Neural cell (in vitro differentiated cells): ENCODE results near the gene S100B. TPM values are rescaled to one million over a fixed set of nuclear protein-coding genes. Genes with fewer than 3 reads are reported as not detected.

Experiments
- H2AFZ ChIP-seq: fragments of 200-600, 300-800 bp; sonication (generic), shearing (Covaris generic); 2 replicates; pipeline ENCODE4 v1.6.0; 2014; ENCODE audit warnings: low read depth, mild to moderate bottlenecking, antibody characterized with exemption, low read length, moderate library complexity
- H3F3A ChIP-seq: fragments of 200-600 bp; shearing (Covaris generic); 2 replicates; pipeline ENCODE4 v1.6.1; 2016; ENCODE audit warnings: mild to moderate bottlenecking, moderate library complexity, mixed read lengths, antibody characterized with exemption, low read length; ENCODE audit not compliant: insufficient read depth, poor library complexity, severe bottlenecking
- H3K27ac ChIP-seq: fragments of 200-600, 300-800 bp; sonication (generic), shearing (Covaris generic); 2 replicates; pipeline ENCODE4 v1.5.1; 2014; ENCODE audit warnings: mild to moderate bottlenecking, low read length, moderate library complexity
- H3K27me3 ChIP-seq: fragments of 300-800, 200-600 bp; sonication (generic), shearing (Covaris generic); 2 replicates; pipeline ENCODE4 v1.6.0; 2014; ENCODE audit warnings: mild to moderate bottlenecking, low read depth, low read length, moderate library complexity; ENCODE audit not compliant: insufficient read depth
- H3K36me3 ChIP-seq: fragments of 300-800, 200-600 bp; sonication (generic), shearing (Covaris generic); 2 replicates; pipeline ENCODE4 v1.5.1; 2014; ENCODE audit warnings: mild to moderate bottlenecking, antibody characterized with exemption, low read length, moderate library complexity; ENCODE audit not compliant: insufficient read depth
- H3K4me2 ChIP-seq: fragments of 300-800, 200-600 bp; sonication (generic), shearing (Covaris generic); 2 replicates; pipeline ENCODE4 v1.6.0; 2014; ENCODE audit warnings: mild to moderate bottlenecking, low read length
- H3K4me3 ChIP-seq: fragments of 300-800, 200-600 bp; sonication (generic), shearing (Covaris generic); 2 replicates; pipeline ENCODE4 v1.5.1; 2014; ENCODE audit warnings: mild to moderate bottlenecking, low read length, moderate library complexity
- H3K79me2 ChIP-seq: fragments of 200-600 bp; shearing (Covaris generic); replicated peaks from 2 replicates; pipeline ENCODE4 v1.6.0; 2014; ENCODE audit warnings: mild to moderate bottlenecking, low read length, moderate library complexity; ENCODE audit not compliant: insufficient read depth
- H3K9ac ChIP-seq: fragments of 300-800, 200-600 bp; sonication (generic), shearing (Covaris generic); 2 replicates; pipeline ENCODE4 v1.6.1; 2016; ENCODE audit warnings: mild to moderate bottlenecking, low read length, mixed read lengths
- H3K9me2 ChIP-seq: fragments of 200-600 bp; shearing (Covaris generic); 2 replicates; pipeline ENCODE4 v1.6.1; 2016; ENCODE audit warnings: mild to moderate bottlenecking, low read length, mixed read lengths; ENCODE audit not compliant: insufficient read depth
- H3K9me3 ChIP-seq: fragments of 200-600, 300-800 bp; sonication (generic), shearing (Covaris generic); 2 replicates; pipeline ENCODE4 v1.6.1; 2016; ENCODE audit warnings: mild to moderate bottlenecking, mixed run types, low read length, moderate library complexity, mixed read lengths
- H4K20me1 ChIP-seq: fragments of 200-600 bp; shearing (Covaris generic); 2 replicates; pipeline ENCODE4 v1.6.1; 2016; ENCODE audit warnings: mild to moderate bottlenecking, mixed run types; ENCODE audit not compliant: insufficient read depth
- EP300 ChIP-seq: fragments of 450-650 bp; conservative IDR thresholded peaks from 2 replicates; pipeline ENCODE4 v1.6.1; 2014; ENCODE audit warnings: antibody characterized with exemption, mild to moderate bottlenecking, moderate library complexity; ENCODE audit not compliant: poor library complexity, severe bottlenecking
- EZH2 ChIP-seq: fragments of 200-600, 300-800 bp; shearing (Covaris generic), sonication (generic); IDR thresholded peaks from 2 replicates; pipeline ENCODE4 v1.6.1; 2014; ENCODE audit warnings: antibody characterized with exemption, low read length, borderline replicate concordance, mild to moderate bottlenecking; ENCODE audit not compliant: insufficient read depth, poor library complexity, severe bottlenecking
- MXI1 ChIP-seq: fragments of 450-650 bp; conservative IDR thresholded peaks from 2 replicates; pipeline ENCODE4 v1.6.1; 2014; ENCODE audit warnings: antibody characterized with exemption, mild to moderate bottlenecking; ENCODE audit not compliant: poor library complexity, severe bottlenecking
- POLR2AphosphoS5 ChIP-seq: IDR thresholded peaks from 2 replicates; pipeline ENCODE4 v1.6.1; 2012
- RAD21 ChIP-seq: fragments of 450-650 bp; conservative IDR thresholded peaks from 2 replicates; pipeline ENCODE4 v1.6.1; 2014; ENCODE audit warnings: antibody characterized with exemption, mild to moderate bottlenecking, moderate library complexity
- SMC3 ChIP-seq: fragments of 450-650 bp; conservative IDR thresholded peaks from 2 replicates; pipeline ENCODE4 v1.6.1; 2014; ENCODE audit warnings: antibody characterized with exemption, mild to moderate bottlenecking, moderate library complexity; ENCODE audit not compliant: poor library complexity
- TAF1 ChIP-seq: IDR thresholded peaks from 2 replicates; pipeline ENCODE4 v1.6.1; 2012; ENCODE audit warnings: low read depth
- polyA plus RNA-seq: library from polyadenylated mRNA; depleted of rRNA; stranded (reverse); fragments of >200 nt; gene quantifications from 2 replicates; pipeline ENCODE4 v1.2.3, GENCODE V29; 2014
- TF ChIP-seq, protein P1 (sequence below): IDR thresholded peaks from 2 replicates; pipeline ENCODE4 v1.6.1; 2012; ENCODE audit warnings: borderline replicate concordance
- TF ChIP-seq, protein P2 (sequence below): fragments of 450-650 bp; IDR thresholded peaks from 2 replicates; pipeline ENCODE4 v1.5.1; 2014; ENCODE audit warnings: antibody characterized with exemption, mild to moderate bottlenecking, moderate library complexity; ENCODE audit not compliant: poor library complexity, severe bottlenecking

The S100B gene
- polyA plus RNA-seq, 1 donor from 2014 or later: 1.4 TPM

DNA sequence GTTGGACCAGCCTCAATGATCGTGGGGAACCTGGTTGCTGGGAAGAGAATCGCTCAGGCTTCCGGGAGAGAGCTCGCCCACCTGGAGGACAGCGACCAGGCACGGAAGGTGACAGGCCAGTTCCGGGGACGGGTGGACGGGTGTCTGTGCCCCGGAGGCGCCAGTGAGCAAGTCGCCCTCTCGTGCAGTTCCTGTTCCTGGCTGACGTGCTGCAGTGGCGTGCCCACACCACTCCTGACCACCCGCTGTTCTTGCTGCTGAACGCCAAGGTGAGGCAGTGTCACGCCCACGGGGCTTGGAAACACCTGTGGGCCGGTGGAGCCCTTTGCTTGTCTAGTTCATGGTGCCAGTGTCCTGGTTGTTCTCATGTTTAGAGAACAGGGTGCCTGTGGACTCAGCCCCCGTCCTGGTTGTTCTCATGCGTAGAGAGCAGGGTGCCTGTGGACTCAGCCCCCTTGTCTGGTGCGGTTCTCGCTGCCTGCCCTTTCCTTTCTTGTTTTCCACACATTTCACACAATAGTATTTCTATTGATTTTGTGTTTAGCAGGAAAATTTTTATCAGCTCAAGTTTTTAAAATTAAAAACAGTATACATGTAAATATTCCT lies 53.1 kb downstream of the S100B start:
- Histone ChIP-seq H3K27ac (no peak overlapping the region), H3K27me3 (no peaks in the 10 kb centered on the region), H3K4me2 (no peak overlapping the region), H3K36me3 (no peaks in the 10 kb centered on the region), H3K79me2 (no peaks in the 10 kb centered on the region), H2AFZ (no peak overlapping the region), H4K20me1 (no peaks in the 10 kb centered on the region), H3K9ac (no peak overlapping the region), H3F3A (no peaks in the 10 kb centered on the region), H3K9me2 (no peaks in the 10 kb centered on the region), H3K9me3 (no peaks in the 10 kb centered on the region), H3K4me3 (no peak overlapping the region)
- TF ChIP-seq RAD21: no peak
- TF ChIP-seq, protein P1, sequence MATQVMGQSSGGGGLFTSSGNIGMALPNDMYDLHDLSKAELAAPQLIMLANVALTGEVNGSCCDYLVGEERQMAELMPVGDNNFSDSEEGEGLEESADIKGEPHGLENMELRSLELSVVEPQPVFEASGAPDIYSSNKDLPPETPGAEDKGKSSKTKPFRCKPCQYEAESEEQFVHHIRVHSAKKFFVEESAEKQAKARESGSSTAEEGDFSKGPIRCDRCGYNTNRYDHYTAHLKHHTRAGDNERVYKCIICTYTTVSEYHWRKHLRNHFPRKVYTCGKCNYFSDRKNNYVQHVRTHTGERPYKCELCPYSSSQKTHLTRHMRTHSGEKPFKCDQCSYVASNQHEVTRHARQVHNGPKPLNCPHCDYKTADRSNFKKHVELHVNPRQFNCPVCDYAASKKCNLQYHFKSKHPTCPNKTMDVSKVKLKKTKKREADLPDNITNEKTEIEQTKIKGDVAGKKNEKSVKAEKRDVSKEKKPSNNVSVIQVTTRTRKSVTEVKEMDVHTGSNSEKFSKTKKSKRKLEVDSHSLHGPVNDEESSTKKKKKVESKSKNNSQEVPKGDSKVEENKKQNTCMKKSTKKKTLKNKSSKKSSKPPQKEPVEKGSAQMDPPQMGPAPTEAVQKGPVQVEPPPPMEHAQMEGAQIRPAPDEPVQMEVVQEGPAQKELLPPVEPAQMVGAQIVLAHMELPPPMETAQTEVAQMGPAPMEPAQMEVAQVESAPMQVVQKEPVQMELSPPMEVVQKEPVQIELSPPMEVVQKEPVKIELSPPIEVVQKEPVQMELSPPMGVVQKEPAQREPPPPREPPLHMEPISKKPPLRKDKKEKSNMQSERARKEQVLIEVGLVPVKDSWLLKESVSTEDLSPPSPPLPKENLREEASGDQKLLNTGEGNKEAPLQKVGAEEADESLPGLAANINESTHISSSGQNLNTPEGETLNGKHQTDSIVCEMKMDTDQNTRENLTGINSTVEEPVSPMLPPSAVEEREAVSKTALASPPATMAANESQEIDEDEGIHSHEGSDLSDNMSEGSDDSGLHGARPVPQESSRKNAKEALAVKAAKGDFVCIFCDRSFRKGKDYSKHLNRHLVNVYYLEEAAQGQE: no peak
- TF ChIP-seq EP300: no peak
- TF ChIP-seq, protein P2, sequence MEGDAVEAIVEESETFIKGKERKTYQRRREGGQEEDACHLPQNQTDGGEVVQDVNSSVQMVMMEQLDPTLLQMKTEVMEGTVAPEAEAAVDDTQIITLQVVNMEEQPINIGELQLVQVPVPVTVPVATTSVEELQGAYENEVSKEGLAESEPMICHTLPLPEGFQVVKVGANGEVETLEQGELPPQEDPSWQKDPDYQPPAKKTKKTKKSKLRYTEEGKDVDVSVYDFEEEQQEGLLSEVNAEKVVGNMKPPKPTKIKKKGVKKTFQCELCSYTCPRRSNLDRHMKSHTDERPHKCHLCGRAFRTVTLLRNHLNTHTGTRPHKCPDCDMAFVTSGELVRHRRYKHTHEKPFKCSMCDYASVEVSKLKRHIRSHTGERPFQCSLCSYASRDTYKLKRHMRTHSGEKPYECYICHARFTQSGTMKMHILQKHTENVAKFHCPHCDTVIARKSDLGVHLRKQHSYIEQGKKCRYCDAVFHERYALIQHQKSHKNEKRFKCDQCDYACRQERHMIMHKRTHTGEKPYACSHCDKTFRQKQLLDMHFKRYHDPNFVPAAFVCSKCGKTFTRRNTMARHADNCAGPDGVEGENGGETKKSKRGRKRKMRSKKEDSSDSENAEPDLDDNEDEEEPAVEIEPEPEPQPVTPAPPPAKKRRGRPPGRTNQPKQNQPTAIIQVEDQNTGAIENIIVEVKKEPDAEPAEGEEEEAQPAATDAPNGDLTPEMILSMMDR: no peak

DNA sequence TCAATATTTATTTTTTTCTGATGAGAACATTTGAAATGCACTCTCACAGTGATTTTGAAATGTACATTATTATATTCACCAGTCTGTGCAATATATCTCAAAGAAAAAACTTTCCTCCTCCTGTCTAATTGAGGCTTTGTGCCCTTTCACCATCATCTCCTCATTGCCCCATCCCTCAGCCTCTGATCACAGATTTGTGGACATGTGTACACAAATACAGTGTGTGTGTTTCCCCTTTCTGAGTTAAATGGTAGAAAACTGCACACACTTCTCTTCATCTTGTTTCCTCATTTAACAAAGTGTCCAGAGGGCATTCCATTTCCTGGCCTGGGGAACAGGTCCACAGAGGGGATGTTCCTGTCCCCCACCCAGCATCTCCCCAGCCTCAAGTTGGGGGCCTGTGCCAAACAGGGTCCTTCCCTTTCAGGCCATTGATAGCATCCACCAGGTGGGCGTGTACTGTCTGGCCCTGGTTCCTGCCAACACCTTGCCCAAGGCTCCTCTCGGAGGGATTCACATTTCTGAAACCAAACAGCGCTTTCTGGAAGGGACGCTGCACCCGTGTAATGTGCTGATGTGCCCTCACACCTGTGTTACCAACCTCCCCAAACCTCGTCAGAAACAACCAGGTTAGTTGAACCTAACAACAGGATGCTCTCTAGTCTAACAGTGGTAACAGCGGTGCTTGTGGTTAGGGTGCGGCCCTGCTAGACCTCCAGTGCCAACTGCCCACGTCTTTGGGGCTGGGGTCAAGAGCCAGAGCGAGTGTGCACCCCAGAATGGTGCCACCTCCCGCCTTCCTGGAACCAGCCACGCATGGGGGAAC lies 54.6 kb downstream of the S100B start:
- Histone ChIP-seq H3F3A (no peaks in the 10 kb centered on the region), H4K20me1 (no peaks in the 10 kb centered on the region), H3K4me3 (no peak overlapping the region), H2AFZ (no peak overlapping the region), H3K9ac (no peak overlapping the region), H3K79me2 (no peaks in the 10 kb centered on the region), H3K4me2 (no peak overlapping the region), H3K9me3 (no peaks in the 10 kb centered on the region), H3K27ac (no peak overlapping the region), H3K36me3 (no peaks in the 10 kb centered on the region), H3K27me3 (no peaks in the 10 kb centered on the region), H3K9me2 (no peaks in the 10 kb centered on the region)
- no peak for TF ChIP-seq POLR2AphosphoS5

DNA sequence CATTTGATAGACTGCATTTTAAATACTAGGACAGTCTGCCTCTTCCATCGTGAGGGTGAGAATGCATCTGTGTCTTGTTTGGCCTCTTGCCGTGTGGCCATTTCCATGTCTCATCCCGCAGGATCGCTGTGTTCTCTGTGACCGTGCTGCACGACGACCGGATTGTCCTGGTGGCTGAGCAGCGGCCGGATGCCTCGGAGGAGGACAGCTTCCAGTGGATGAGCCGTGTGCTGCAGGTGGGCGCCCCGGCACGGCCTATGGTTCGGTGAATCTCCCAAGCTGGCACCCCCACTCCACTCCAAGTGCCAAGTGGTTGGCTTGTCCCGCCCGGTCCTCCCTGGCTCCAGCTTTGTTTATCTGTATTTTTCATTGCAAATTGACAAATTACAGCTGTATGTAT lies 55.2 kb downstream of the S100B start:
- Histone ChIP-seq H3K27ac (no peak overlapping the region), H3K79me2 (no peaks in the 10 kb centered on the region), H3K9me3 (no peaks in the 10 kb centered on the region), H2AFZ (no peak overlapping the region), H3K4me3 (no peak overlapping the region), H3K9ac (no peak overlapping the region), H3K4me2 (no peak overlapping the region), H3K36me3 (no peaks in the 10 kb centered on the region), H3K9me2 (no peaks in the 10 kb centered on the region), H4K20me1 (no peaks in the 10 kb centered on the region), H3K27me3 (no peaks in the 10 kb centered on the region), H3F3A (no peaks in the 10 kb centered on the region)
- TF ChIP-seq SMC3: no peak
- TF ChIP-seq POLR2AphosphoS5: no peak
- no peak for TF ChIP-seq EP300
- TF ChIP-seq, protein P1: no peak
- TF ChIP-seq RAD21: no peak
- no peak for TF ChIP-seq MXI1
- no peak for TF ChIP-seq TAF1
- no peak for TF ChIP-seq EZH2
- TF ChIP-seq, protein P2: no peak
